HepG2 (cell line): ENCODE results near the gene E2F3. TPM values are rescaled to one million over a fixed set of nuclear protein-coding genes. Genes with fewer than 3 reads are reported as not detected.

Source experiments
- ATAC-seq: fragments of 200-7000 bp; cut with Tn5 transposase; 3 replicates; pipeline ENCODE4 v1.9.1; 2020; ENCODE audit warnings: mild to moderate bottlenecking, moderate library complexity
- BruUV-seq: library from RNA; stranded (reverse); fragments of 400-500 nt; replicated peaks from 2 replicates; lab custom pipeline; 2021; lab: Mats Ljungman, UMichigan
- CTCF ChIA-PET: fragments of 300-600 bp; formaldehyde crosslinking; extraction: SDS; loops from one replicate; lab custom pipeline; 2021; ENCODE audit warnings: low total read pairs, inconsistent platforms, low intra/inter-chr PET ratio; lab: Yijun Ruan, JAX
- POLR2A ChIA-PET: fragments of 350-600 bp; sonication (Branson Sonifier 250); formaldehyde crosslinking; loops from one replicate; lab custom pipeline; 2020; ENCODE audit warnings: antibody characterized with exemption, inconsistent platforms; lab: Yijun Ruan, JAX
- DNase-seq: peaks from one replicate; pipeline ENCODE4 v3.0.0-alpha.2; 2015; ENCODE audit warnings: low spot score
- FAIRE-seq: peaks from 3 replicates; lab custom pipeline; 2011; peaks lifted over from hg19 to GRCh38; lab: Jason Lieb, UNC
- H2AFZ ChIP-seq: one replicate; pipeline ENCODE4 v1.6.1; 2011; ENCODE audit warnings: low read length, inconsistent platforms
- H3K27ac ChIP-seq: fragments of 300-600 bp; 3 replicates; pipeline ENCODE4 v1.8.0; 2011; ENCODE audit warnings: mixed run types, mild to moderate bottlenecking, mixed read lengths, low read length, inconsistent platforms; ENCODE audit not compliant: insufficient read depth; ENCODE audit errors: extremely low read length
- H3K27me3 ChIP-seq, 2 experiments: fragments of 200-600 bp in 1 of 2; 2 replicates in 1 of 2; 3 replicates in 1 of 2; pipeline versions ENCODE4 v1.6.0 to v1.8.0; 2011; ENCODE audit warnings: low read length in 2 of 2, mild to moderate bottlenecking in 2 of 2, moderate library complexity in 2 of 2, inconsistent platforms in 1 of 2; ENCODE audit not compliant: insufficient read depth in 2 of 2, control insufficient read depth in 1 of 2
- H3K36me3 ChIP-seq, 2 experiments: fragments of 200-600 bp in 1 of 2; replicated peaks in 1 of 2; 2 replicates in 1 of 2; 3 replicates in 1 of 2; pipeline versions ENCODE4 v1.5.1 to v1.8.0; 2011; ENCODE audit warnings: low read length in 2 of 2, inconsistent platforms in 1 of 2; ENCODE audit not compliant: insufficient read depth in 2 of 2, control insufficient read depth in 1 of 2
- H3K4me1 ChIP-seq: 2 replicates; pipeline ENCODE4 v1.5.1; 2012; ENCODE audit warnings: low read length, inconsistent platforms; ENCODE audit not compliant: insufficient read depth
- H3K4me2 ChIP-seq: 2 replicates; pipeline ENCODE4 v1.6.0; 2011; ENCODE audit warnings: low read depth, low read length, inconsistent platforms
- H3K4me3 ChIP-seq, 3 experiments: fragments of 200-600 bp in 1 of 3; sonication (generic), shearing (Covaris generic) in 1 of 3; replicated peaks in 1 of 3; 2 replicates each; pipeline ENCODE4 v1.5.1; 2011 to 2016; ENCODE audit warnings: low read length in 3 of 3, inconsistent platforms in 2 of 3, low read depth in 2 of 3, mild to moderate bottlenecking in 2 of 3, control low read depth in 1 of 3, mixed read lengths in 1 of 3; ENCODE audit not compliant: insufficient read depth in 1 of 3
- H3K79me2 ChIP-seq: one replicate; pipeline ENCODE4 v1.6.1; 2011; ENCODE audit warnings: low read length, inconsistent platforms; ENCODE audit not compliant: insufficient read depth
- H3K9ac ChIP-seq: 2 replicates; pipeline ENCODE4 v1.6.0; 2011; ENCODE audit warnings: mild to moderate bottlenecking, low read depth, low read length, inconsistent platforms; ENCODE audit not compliant: insufficient read depth
- H3K9me3 ChIP-seq: 2 replicates; pipeline ENCODE4 v1.5.1; 2012; ENCODE audit warnings: mild to moderate bottlenecking, low read length
- H4K20me1 ChIP-seq: 2 replicates; pipeline ENCODE4 v1.6.0; 2011; ENCODE audit warnings: inconsistent platforms, mild to moderate bottlenecking, low read length, moderate library complexity; ENCODE audit not compliant: insufficient read depth
- ATAD3A ChIP-seq: sonication (generic); formaldehyde crosslinking; IDR thresholded peaks from 2 replicates; pipeline ENCODE4 v1.4.0; 2020; ENCODE audit warnings: missing genetic modification reagents
- FOSL1 ChIP-seq: sonication (generic); formaldehyde crosslinking; IDR thresholded peaks from 2 replicates; pipeline ENCODE4 v1.9.0; 2021; ENCODE audit warnings: missing genetic modification reagents, borderline replicate concordance
- GTF3A ChIP-seq: sonication (generic); formaldehyde crosslinking; conservative IDR thresholded peaks from 2 replicates; pipeline ENCODE4 v1.4.0; 2020; ENCODE audit warnings: mild to moderate bottlenecking, missing genetic modification reagents
- HNRNPK ChIP-seq: fragments of 200-400 bp; formaldehyde crosslinking; IDR thresholded peaks from 2 replicates; pipeline ENCODE4 v1.6.1; 2018; ENCODE audit warnings: low read length, low read depth, moderate library complexity, mild to moderate bottlenecking; ENCODE audit not compliant: poor library complexity, severe bottlenecking
- MAFG ChIP-seq: sonication (generic); formaldehyde crosslinking; IDR thresholded peaks from 2 replicates; pipeline ENCODE4 v1.5.1; 2020; ENCODE audit warnings: mild to moderate bottlenecking, missing genetic modification reagents
- PHF5A ChIP-seq: IDR thresholded peaks from one replicate; pipeline ENCODE4 v1.6.1; 2018; ENCODE audit warnings: low read depth, missing genetic modification reagents; ENCODE audit not compliant: unreplicated experiment
- PHF8 ChIP-seq: sonication (generic); formaldehyde crosslinking; IDR thresholded peaks from 2 replicates; pipeline ENCODE4 v1.5.0; 2020; ENCODE audit warnings: missing genetic modification reagents
- U2AF1 ChIP-seq: fragments of 200-400 bp; formaldehyde crosslinking; optimal IDR thresholded peaks from 2 replicates; pipeline ENCODE3; 2017; ENCODE audit warnings: mild to moderate bottlenecking, low read depth, low read length
- ZEB1 ChIP-seq: IDR thresholded peaks from 2 replicates; pipeline ENCODE4 v1.6.1; 2012; ENCODE audit warnings: mild to moderate bottlenecking, low read depth, inconsistent platforms; ENCODE audit not compliant: insufficient replicate concordance
- ZNF101 ChIP-seq: sonication (generic); formaldehyde crosslinking; IDR thresholded peaks from 2 replicates; pipeline ENCODE4 v1.4.0; 2020; ENCODE audit warnings: mild to moderate bottlenecking, low read depth, missing genetic modification reagents, borderline replicate concordance
- ZNF12 ChIP-seq: sonication (generic); formaldehyde crosslinking; IDR thresholded peaks from 2 replicates; pipeline ENCODE4 v1.5.0; 2020; ENCODE audit warnings: missing genetic modification reagents
- ZNF160 ChIP-seq: sonication (generic); formaldehyde crosslinking; IDR thresholded peaks from 2 replicates; pipeline ENCODE4 v1.8.0; 2022; ENCODE audit warnings: mild to moderate bottlenecking, inconsistent platforms, missing genetic modification reagents
- ZNF260 ChIP-seq: sonication (generic); formaldehyde crosslinking; IDR thresholded peaks from 2 replicates; pipeline ENCODE4 v1.4.0; 2020; ENCODE audit warnings: missing genetic modification reagents, low read depth, mild to moderate bottlenecking, borderline replicate concordance
- ZNF367 ChIP-seq: sonication (generic); formaldehyde crosslinking; IDR thresholded peaks from 2 replicates; pipeline ENCODE4 v1.4.0; 2020; ENCODE audit warnings: missing genetic modification reagents, borderline replicate concordance
- ZNF543 ChIP-seq: sonication (generic); formaldehyde crosslinking; IDR thresholded peaks from 2 replicates; pipeline ENCODE4 v1.4.0; 2020; ENCODE audit warnings: mild to moderate bottlenecking, missing genetic modification reagents
- ZNF672 ChIP-seq: sonication (generic); formaldehyde crosslinking; IDR thresholded peaks from 2 replicates; pipeline ENCODE4 v1.8.1; 2022; ENCODE audit warnings: missing genetic modification reagents
- ZNF709 ChIP-seq: sonication (generic); formaldehyde crosslinking; IDR thresholded peaks from 2 replicates; pipeline ENCODE4 v1.5.0; 2020; ENCODE audit warnings: mild to moderate bottlenecking, missing genetic modification reagents
- whole genome bisulfite sequencing: methylation state at CpG from one replicate; pipeline ENCODE4 v1.1.6; 2017; ENCODE audit warnings: low lambda C conversion rate; 5-methylcytosine and 5-hydroxymethylcytosine counted together
- in situ Hi-C: cut with HindIII; loops from 2 replicates; pipeline ENCODE4 v1.10.0; 2017; ENCODE audit warnings: low pct_unique_long_range_greater_than_20kb; ENCODE audit not compliant: extremely low pct_ligation_motif_present
- intact Hi-C: fragments of 100-400 bp; cut with micrococcal nuclease; formaldehyde crosslinking; loops from one replicate; pipeline ENCODE4 v1.10.0; 2022; ENCODE audit not compliant: unreplicated experiment
- polyA plus RNA-seq, 8 experiments: library from polyadenylated mRNA; depleted of rRNA in 3 of 8; stranded (reverse) in 7 of 8; unstranded in 1 of 8; fragments of >200 nt; fragmentation: Illumina TruSeq in 4 of 8; extraction: Trizol in 4 of 8; gene quantifications; 2 replicates each; pipeline versions ENCODE4 v1.2.1 to v1.2.3, GENCODE V29; 2011 to 2016; ENCODE audit warnings: low read depth in 4 of 8, missing spikeins in 1 of 8, mixed read lengths in 1 of 8; ENCODE audit not compliant: insufficient read depth in 1 of 8
- total RNA-seq, 5 experiments: library from RNA; depleted of rRNA; stranded (reverse); fragments of >200 nt; fragmentation: Illumina TruSeq; extraction: Trizol; gene quantifications; 2 replicates each; pipeline ENCODE4 v1.2.3, GENCODE V29; 2016; ENCODE audit warnings: low read depth in 1 of 5
- TF ChIP-seq, protein P1 (sequence below): sonication (generic); formaldehyde crosslinking; IDR thresholded peaks from 2 replicates; pipeline ENCODE4 v1.5.1; 2020; ENCODE audit warnings: missing genetic modification reagents, mild to moderate bottlenecking, borderline replicate concordance
- TF ChIP-seq, protein P2 (sequence below): sonication (generic); formaldehyde crosslinking; conservative IDR thresholded peaks from 2 replicates; pipeline ENCODE4 v1.4.0; 2020; ENCODE audit warnings: missing genetic modification reagents

The E2F3 gene
- total and polyA plus RNA-seq, 2 of the 13 experiments (the other 11 are each of a cell fraction or from before 2014, with no cell fraction given): 8.5 to 12.7 TPM

DNA sequence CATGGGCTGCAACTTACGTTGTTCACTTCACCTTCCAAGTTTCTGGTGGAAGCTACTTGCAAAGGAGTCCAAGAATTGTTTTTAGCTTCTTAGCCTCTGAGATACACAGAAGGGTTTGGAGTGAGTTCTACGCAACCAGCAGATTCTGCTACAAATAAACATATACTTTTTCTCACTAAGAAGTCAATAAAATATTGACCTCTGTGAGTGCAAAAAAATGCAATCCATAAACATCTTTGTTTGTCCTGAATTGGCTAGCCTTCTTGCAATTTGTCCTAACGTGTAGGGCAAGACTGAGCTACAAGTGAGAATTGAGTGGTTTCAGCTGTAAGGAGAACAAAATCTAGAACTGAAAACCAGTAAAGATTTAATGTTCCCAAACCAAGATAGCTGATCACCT, 26.2 kb upstream of the E2F3 start (continued):
- no peak for TF ChIP-seq ZNF260
- no peak for TF ChIP-seq MAFG (CRISPR knock-in tag)

DNA sequence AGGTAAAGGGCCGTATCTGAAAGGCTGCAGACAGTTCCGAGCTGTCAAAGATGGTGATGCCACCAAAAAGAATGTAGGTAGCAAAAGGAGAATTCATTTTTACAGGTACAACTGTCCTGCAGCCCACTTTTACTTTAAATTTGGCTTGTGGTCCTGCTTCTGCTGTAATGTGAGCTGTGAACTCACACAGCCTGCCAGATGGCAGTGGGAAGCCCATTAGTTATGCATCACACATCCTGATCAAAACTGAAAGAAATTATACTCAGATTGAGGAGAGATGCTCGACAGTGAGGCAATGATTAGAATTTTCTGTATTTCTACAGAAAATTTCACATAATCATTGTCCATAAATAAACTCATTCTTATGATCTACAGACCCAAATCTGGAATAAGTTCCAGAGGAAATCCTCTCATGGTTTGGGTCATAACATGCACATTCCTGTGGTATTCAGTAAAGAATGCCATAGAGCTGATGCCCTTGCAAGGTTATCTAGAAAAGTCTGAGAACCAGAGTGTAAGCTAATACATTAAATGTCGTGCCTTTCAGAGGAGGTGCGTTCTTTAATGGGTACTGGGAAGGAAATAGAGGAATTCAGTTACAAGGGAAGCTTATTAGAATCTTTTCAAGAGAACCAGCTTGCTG, 23.9 kb upstream of the E2F3 start:
- BruUV-seq: no TSS peak
- CTCF ChIA-PET: no interaction called here
- no peak for ATAC-seq

More for the DNA sequence above, 23.9 kb upstream of the E2F3 start:
- Histone ChIP-seq H3K4me2 (no peak overlapping the region), H3K4me1 (no peaks in the 10 kb centered on the region), H3K4me3 (no peak overlapping the region), H3K27ac (no peak overlapping the region), H4K20me1 (no peaks in the 10 kb centered on the region), H3K9me3 (no peaks in the 10 kb centered on the region), H2AFZ (no peak overlapping the region), H3K36me3 (no peaks in the 10 kb centered on the region), H3K79me2 (no peaks in the 10 kb centered on the region), H3K27me3 (no peaks in the 10 kb centered on the region), H3K9ac (no peak overlapping the region)
- intact Hi-C loops (no loop called here), in situ Hi-C loops (no loop called here)
- WGBS: 7% methylated on average over 5 of the region's 5 CpGs
- FAIRE-seq: no peak
- no peak for DNase-seq
- POLR2A ChIA-PET: no interaction called here
- TF ChIP-seq ZNF160 (CRISPR knock-in tag): no peak
- TF ChIP-seq ZEB1: no peak
- TF ChIP-seq HNRNPK: no peak
- no peak for TF ChIP-seq ZNF101
- no peak for TF ChIP-seq ZNF12 (CRISPR knock-in tag)
- TF ChIP-seq FOSL1 (CRISPR knock-in tag): no peak
- TF ChIP-seq, protein P1, sequence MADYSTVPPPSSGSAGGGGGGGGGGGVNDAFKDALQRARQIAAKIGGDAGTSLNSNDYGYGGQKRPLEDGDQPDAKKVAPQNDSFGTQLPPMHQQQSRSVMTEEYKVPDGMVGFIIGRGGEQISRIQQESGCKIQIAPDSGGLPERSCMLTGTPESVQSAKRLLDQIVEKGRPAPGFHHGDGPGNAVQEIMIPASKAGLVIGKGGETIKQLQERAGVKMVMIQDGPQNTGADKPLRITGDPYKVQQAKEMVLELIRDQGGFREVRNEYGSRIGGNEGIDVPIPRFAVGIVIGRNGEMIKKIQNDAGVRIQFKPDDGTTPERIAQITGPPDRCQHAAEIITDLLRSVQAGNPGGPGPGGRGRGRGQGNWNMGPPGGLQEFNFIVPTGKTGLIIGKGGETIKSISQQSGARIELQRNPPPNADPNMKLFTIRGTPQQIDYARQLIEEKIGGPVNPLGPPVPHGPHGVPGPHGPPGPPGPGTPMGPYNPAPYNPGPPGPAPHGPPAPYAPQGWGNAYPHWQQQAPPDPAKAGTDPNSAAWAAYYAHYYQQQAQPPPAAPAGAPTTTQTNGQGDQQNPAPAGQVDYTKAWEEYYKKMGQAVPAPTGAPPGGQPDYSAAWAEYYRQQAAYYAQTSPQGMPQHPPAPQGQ: no peak
- TF ChIP-seq GTF3A (CRISPR knock-in tag): no peak
- TF ChIP-seq, protein P2, sequence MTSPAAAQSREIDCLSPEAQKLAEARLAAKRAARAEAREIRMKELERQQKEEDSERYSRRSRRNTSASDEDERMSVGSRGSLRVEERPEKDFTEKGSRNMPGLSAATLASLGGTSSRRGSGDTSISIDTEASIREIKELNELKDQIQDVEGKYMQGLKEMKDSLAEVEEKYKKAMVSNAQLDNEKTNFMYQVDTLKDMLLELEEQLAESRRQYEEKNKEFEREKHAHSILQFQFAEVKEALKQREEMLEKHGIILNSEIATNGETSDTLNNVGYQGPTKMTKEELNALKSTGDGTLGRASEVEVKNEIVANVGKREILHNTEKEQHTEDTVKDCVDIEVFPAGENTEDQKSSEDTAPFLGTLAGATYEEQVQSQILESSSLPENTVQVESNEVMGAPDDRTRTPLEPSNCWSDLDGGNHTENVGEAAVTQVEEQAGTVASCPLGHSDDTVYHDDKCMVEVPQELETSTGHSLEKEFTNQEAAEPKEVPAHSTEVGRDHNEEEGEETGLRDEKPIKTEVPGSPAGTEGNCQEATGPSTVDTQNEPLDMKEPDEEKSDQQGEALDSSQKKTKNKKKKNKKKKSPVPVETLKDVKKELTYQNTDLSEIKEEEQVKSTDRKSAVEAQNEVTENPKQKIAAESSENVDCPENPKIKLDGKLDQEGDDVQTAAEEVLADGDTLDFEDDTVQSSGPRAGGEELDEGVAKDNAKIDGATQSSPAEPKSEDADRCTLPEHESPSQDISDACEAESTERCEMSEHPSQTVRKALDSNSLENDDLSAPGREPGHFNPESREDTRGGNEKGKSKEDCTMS (CRISPR knock-in tag): no peak
- no peak for TF ChIP-seq ATAD3A (CRISPR knock-in tag)
- no peak for TF ChIP-seq U2AF1
- TF ChIP-seq PHF8: no peak
- TF ChIP-seq ZNF709: no peak
- no peak for TF ChIP-seq ZNF367 (CRISPR knock-in tag)
- no peak for TF ChIP-seq PHF5A (CRISPR knock-in tag)
- TF ChIP-seq ZNF672 (CRISPR knock-in tag): no peak
- TF ChIP-seq ZNF543: no peak
